HG03060 (cell line): Measurements from ENCODE around the gene TMEM225B.
"Not testable (repeated sequence)": the region's sequence is repeated elsewhere in the genome, so short reads cannot be mapped to it uniquely, and the experiment has no call there.

ENCODE experiments used
- ATAC-seq: cut with Tn5 transposase; IDR thresholded peaks from one replicate; pipeline ENCODE4 v1.9.1; 2021; ENCODE audit warnings: low read depth, moderate number of reproducible peaks; ENCODE audit not compliant: unreplicated experiment

TMEM225B gene, protein sequence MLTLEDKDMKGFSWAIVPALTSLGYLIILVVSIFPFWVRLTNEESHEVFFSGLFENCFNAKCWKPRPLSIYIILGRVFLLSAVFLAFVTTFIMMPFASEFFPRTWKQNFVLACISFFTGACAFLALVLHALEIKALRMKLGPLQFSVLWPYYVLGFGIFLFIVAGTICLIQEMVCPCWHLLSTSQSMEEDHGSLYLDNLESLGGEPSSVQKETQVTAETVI

DNA sequence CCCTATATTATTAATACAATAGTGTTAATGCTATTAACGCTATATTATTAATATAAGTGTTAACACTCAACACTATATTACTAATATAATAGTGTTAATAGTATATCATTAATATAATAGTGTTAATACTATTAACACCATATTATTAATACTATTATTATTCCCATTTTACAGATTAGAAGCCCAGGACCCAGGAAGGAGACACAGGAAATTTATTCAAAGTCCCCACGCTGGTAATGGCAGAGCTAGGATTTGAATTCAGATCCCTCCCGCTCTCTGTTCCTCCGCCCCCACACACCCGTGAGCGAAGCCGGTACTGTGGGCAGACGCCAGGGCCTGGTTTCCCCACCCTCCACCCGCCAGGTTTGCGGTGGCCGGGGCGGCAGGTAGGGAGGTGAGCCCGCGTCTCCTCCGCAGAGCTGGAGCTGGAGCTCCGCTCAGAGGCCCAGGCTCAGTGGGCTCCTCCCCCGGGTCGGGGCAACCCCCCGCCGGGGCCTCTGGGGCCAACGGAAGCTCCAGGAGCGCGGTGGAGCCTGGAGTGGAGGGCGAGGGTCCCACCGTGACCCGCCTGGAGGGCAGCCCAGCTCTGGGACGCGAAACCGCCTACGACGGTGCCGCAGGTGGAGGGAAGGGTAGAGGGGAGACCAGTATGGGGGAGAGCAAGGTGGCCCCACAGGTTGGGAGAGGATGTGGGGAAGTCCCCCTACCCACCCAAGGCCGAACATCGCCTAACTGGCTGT is at the start of gene TMEM225B:
Gene TMEM225B, plus strand, starts transcription at position 506 of the 740 bp plus-strand sequence. CDS start 6,122 bp downstream, outside the sequence.
- ATAC-seq = no peak

DNA sequence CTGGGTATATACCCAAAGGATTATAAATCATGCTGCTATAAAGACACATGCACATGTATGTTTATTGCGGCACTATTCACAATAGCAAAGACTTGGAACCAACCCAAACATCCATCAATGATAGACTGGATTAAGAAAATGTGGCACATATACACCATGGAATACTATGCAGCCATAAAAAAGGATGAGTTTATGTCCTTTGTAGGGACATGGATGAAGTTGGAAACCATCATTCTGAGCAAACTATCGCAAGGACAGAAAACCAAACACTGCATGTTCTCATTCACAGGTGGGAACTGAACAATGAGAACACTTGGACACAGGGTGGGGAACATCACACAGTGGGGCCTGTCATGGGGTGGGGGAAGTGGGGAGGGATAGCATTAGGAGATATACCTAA is 48.5 kb upstream of the TMEM225B start:
- not testable (repeated sequence) for ATAC-seq

DNA sequence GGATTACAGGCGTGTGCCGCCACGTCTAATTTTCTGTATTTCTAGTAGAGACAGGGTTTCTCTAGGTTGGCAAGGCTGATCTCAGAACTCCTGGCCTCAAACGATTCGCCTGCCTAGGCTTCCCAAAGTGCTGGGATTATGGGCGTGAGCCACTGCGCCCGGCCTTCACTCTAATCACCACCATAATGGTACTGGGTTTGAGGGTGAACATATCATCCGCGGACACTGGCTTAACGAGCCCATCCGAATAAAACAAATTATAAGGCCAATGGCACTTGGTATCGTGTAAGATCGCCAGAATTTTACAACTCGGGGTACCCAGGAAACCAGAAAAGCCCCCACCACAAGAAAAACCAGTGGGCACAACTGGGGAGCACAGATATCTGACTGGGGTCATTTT is 46.7 kb upstream of the TMEM225B start:
- ATAC-seq = no peak

DNA sequence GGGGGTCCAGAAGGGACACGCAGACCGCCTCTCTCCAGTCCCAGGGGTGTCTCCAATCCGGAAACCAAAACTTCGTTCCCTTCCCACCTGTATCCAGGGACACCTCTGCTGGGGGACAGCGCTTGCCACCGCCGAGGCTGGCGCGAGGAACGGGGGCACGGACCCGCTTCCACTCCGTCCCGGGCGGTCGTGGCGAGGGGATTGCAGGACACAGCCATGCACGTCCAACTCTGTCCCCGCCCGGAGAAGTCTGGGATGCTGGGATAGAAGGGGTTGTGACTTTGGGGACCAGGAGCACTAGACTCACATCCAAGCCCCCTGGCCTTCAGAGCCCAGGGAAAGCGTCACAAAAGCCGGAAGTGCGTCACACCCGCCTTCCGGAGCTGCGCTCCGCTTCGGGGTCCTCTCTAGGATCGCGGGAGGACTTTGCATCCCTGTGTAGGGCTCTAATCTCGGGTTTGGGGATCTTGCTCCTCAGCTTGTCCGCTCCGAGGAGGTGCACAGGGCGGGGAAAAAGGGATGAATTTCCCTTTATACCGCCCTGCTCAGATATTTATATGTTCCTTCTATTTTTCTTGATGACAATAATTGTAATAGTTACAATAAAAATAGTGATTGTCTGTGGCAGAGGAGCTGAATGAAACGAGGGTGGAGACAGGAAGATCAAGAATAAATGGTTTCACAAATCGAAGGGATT is 46.2 kb upstream of the TMEM225B start, which contains the start of gene FAM200A:
Gene FAM200A, minus strand, starts transcription at position 348 of the 697 bp plus-strand sequence. CDS start 3,707 bp downstream, outside the sequence.
- peak; percentile 60 for ATAC-seq

DNA sequence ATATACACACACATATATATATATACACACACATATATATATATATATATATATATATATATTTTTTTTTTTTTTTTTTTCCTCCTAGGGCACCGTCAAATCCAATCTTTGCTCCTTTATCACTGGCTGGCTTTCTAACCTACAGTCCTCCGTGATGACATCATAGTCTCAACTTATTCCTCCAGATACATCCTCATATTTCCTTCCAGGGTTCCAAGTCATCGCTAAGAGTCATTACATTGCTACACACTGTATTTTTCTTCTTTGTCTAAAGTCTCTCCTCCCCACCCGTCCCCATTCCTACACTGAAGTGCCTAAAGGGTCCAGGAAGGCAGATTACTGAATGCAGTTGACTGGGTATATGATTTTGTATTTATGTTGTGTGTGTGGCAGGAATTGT is 45.0 kb upstream of the TMEM225B start:
- no peak for ATAC-seq

DNA sequence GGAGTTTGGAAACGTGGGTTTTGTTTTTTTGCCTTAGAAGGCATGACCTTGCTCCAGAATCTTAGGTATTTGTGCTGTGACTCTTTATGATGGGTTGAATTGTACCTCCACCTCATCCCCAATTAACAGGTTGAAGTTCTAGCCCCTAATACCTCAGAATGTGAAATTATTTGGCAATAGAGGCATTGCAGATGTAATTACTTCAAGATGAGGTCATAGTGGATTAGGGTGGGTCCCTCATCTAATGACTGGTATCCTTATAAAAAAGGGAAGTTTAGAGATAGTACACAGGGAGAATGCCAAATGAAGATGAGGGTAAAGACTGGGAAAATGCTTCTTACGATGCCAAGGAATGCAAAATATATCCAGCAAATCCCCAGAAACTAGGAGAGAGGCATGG is 43.1 kb upstream of the TMEM225B start:
- no peak for ATAC-seq

DNA sequence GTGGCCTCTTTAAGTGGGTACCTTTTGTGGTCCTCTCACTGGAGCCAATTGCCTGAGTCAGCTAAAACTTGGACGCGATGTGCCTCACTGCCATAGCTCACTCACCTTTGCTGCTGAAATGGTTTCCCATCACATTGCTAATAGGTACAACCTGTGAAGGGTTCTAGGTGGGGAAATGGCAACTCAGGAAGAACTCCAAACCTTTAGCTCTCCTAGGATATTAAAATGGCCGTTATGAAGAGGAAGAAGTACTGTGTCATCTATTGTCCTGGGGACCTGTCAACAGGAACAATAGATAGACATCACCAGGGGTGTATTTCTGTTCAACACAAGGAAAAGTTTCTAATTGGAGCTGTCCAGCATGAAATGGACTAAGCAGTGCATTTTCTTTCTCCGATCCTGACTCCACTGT is 40.9 kb upstream of the TMEM225B start:
- no peak for ATAC-seq

DNA sequence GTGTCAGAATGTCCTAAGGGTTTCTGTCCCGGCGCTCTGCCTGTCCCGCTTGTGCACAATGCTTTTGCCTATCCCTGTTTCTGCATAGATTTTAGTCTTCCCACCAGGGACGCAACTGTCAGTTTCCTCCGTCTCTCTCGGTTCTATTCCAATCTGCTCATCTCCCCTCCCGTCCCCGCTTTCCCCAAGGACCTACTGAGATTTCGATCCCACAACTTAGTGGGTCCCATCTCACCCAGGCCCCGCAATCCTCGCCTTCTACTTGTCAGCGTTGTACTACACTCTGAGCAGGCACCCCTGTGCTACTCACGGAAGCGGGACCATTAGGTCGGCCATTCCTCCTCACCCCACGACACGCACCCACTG is 40.1 kb upstream of the TMEM225B start:
- no peak for ATAC-seq

DNA sequence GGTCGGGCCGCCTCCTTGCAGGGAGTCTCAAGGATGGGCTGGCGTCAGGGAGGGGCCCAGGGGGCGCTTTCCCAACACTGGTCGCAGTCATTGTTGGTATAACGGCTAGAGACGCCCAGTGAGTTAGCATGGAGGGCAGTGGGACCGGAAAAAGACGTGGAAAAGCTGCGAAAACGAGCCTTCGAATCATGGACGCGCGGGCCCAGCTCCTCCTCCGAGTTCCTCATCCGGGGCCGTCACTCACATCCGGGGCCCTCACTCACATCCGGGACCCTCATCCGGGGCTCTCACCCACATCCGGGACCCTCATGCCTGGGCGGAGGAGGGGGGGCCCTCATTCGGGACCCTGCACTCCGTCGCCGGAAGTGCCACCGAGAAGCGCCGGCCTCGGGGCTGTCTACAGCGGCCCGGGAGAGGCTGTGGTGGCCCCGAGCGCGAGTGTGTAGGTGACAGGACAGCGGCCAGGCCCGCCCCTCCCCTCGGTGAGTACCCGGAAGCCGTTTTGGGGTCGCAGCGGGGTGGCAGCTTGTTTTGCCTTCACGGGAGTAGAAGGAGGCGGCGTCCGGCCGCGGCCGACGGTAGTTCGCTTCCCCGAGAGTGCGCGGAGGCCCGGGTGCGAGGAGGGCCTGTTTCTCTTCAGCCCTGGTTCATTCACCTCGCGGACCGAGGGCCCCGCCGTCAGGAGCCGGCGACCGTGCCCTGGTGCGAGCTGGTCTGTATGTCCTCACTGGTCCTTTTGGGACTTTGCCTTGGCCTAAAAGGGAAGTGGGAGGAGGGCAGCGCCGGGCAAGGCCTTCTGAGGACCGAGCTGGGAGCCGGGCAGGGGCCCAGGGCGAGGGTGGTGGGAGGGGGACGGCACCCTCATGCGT is 39.5 kb upstream of the TMEM225B start, which contains the start of gene ZNF655:
Gene ZNF655, plus strand, starts transcription at position 337 of the 869 bp plus-strand sequence. CDS start 1,918 bp downstream, outside the sequence.
- no peak for ATAC-seq

DNA sequence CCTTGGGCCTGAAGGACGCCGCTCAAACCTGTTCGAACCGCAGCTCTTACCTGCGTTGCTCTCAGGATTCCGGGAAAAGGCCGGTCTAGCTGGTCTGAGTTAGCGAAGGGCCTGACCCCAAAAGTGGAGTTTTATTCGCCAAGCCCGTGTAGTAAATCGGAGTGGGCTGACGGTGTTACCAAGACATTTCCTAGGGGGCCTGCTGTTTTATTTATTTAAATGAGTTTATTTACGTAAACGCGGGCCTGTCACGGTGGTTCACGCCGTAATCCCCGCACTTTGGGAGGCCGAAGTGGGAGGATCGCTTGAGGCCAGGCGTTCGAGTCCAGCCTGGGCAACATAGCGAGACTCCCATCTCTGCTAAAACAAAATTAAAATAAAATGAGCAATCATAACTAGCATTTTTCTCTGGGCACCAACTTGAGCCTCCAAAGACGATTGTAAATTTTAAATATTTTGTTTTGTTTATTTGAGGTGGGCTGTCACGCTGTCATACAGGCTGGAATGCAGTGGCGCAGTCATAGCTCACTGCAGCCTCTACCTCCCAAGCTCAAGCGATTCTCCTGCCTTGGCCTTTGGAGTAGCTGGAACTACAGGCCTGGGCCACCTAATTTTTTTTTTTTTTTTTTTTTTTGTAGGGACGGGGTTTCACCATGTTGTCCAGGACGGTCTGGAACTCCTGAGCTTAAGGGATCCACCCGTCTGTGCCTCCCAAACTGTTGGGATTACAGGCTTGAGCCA is 38.7 kb upstream of the TMEM225B start:
- ATAC-seq = no peak

DNA sequence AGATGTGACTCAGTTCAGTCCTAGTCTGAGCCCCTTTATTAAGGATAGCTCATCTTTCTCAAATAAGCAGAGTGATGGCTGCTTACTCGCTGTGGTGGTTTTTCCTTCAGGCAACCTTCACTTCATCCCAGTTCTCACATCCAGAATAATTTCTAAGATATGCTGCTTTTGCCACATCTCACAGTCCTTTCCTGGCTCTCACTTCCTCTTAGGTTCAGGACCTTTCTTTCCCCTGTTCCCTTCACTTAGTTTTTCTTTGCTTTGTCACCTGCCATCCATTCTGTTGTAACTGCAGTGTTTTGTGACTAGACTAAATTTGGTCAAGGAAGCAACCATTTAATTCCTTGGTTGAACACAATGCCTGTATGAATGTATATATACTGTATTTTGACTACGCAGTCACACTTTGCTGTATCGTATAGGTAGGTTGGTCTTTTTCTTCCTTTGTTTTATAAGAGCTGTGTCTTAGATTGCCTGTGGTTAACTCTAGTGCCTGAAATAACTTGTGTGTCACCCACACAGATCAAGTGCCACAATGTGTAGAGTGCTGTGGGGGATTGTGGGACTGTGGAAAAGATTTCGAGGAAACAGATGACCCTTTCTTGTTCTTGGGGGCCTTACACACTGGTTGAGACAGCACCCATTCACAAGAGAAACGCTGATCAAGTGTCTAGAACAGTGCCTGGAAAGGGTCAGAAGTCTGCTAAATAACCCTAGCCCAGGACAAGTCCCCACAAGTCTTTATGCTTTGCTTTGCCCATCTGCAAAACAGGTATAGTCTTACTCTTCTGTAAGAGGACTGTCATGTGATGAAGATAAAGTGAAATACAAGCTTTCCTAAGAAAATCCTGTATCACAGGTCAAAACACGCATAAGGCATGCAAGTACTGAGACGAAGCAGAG is 37.0 kb upstream of the TMEM225B start:
- ATAC-seq = no peak

DNA sequence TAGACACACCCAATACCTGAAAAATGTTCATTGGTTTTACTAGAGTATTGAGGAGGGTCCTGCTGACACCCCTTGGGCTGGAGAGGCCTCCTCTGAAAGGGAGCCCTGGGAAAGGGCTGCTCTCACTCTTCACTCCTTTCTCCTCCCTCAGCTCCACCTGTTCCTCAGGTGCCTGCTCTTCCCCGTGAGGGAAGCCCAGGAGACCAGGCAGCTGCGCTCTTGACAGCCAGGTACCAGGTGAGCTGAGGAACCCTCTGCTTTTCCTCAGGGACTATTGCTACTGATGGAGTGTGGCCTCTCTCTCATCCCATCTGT is 36.4 kb upstream of the TMEM225B start:
- no peak for ATAC-seq

DNA sequence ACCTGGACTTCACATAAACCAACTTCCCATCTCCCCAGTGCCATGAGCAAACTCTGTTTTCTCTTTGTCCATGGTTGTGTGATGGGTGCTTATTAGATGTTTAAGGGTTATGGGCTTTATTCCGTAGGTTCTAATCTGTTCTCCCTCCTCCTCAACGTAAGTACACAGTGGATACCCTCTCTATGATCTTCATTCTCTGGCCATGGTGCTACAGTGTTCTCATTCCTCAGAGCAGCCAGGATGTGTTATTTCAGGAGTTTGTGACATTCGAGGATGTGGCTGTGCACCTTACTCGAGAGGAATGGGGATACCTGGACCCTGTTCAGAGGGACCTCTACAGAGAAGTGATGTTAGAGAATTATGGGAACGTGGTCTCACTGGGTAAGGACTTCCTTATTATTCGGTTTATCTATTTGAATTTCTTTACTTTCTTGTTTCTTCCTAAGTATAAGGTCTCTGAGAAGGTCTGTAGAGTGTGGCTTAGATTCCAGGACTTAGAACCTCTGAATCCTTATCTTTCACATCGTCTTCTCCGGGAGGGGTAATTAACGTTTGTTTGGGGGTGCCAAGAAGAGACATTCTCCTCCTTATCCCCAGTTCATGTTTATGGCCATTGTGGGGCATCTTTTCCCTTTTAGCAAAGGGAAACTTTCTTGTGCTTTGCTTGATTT is 35.8 kb upstream of the TMEM225B start:
- no peak for ATAC-seq

DNA sequence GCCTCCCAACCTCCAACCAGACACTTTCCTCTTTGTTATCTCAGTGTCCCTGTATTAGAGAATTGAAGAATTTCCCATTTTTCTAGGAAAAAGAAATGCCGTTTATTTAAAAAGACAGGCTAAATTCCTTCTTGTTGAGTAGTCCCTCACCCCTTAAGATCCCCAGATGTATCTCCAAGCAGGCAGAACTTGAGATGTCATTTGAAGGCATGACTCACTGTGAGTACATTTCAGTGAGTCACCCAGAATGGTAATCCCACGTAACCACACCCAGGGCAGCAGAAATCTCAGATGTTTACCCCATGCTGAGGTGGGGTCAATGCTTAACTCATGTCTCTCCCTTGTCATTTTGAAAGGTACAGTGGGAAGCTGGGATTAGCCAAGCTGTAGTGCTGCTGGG is 35.2 kb upstream of the TMEM225B start:
- ATAC-seq = no peak

DNA sequence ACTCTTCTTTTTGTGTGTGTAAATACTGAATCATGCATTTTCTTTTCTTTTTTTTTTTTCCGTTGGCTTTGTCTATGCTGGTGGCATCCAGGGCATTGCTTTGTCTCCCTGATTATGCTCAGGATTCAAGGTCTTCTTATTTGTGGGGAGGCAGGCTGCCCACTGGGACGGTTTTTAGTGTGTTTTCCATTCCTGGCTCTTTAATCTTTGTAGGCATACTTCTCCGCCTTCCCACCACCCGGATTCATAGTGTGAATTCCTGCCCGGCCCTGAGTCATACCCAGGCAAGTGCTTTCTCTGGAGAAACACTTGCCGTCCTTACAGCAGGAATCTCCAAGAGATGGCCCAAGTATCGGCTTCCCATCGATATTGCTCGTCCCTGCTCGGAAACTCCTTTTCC is 34.4 kb upstream of the TMEM225B start:
- no peak for ATAC-seq

DNA sequence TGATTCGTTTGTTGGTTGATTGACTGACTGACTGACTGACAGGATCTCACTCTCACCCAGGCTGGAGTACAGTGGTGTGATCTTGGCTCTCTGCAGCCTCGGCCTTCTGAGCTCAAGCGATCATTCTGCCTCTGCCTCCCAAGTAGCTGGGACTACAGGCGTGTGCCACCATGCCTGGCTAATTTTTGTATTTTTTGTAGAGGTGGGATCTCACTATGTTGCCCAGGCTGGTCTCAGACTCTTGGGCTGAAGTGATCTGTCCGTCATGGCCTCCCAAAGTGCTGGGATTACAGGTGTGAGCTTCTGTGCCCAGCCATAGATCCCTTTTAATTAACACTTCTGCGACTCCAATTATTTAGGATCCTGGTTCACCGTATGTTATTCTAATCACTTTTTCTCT is 29.3 kb upstream of the TMEM225B start:
- not testable (repeated sequence) for ATAC-seq

DNA sequence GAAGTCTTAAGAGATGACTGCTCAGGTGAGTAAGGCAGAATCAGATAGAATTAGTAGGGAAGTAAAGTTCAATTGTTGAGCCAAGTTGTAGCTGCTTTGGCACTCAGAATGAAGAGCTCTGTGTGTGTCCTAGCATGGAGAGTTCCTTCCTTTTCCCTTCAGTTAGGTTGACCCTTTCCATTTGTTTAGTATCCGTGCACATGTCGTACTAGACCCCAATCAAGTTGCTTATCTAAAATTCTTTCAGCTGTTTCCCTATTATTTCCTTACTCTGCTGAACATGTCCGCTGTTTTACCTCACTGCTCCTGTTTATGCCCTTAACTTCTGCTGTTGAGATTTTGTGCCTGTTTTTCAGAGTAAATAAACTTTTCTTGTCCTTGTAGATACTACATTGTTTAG is 26.3 kb upstream of the TMEM225B start:
- no peak for ATAC-seq

DNA sequence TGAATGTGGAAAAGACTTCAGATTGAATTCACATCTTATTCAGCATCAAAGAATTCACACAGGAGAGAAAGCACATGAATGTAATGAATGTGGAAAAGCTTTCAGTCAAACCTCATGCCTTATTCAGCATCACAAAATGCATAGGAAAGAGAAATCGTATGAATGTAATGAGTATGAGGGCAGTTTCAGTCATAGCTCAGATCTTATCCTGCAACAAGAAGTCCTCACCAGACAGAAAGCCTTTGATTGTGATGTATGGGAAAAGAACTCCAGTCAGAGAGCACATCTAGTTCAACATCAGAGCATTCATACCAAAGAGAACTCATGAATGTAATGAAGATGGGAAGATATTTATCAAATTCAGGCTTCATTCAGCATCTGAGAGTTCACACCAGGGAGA is 24.8 kb upstream of the TMEM225B start:
- no peak for ATAC-seq
